GM12874 (cell line): Measurements from ENCODE around the gene BIN1.

Experiments used
- TF ChIP-seq, protein P1 (sequence below): IDR thresholded peaks from 2 replicates; pipeline ENCODE4 v1.5.1; 2011; ENCODE audit warnings: low read depth, mild to moderate bottlenecking, control low read depth, low read length, moderate library complexity; ENCODE audit not compliant: insufficient read depth

BIN1 gene

DNA sequence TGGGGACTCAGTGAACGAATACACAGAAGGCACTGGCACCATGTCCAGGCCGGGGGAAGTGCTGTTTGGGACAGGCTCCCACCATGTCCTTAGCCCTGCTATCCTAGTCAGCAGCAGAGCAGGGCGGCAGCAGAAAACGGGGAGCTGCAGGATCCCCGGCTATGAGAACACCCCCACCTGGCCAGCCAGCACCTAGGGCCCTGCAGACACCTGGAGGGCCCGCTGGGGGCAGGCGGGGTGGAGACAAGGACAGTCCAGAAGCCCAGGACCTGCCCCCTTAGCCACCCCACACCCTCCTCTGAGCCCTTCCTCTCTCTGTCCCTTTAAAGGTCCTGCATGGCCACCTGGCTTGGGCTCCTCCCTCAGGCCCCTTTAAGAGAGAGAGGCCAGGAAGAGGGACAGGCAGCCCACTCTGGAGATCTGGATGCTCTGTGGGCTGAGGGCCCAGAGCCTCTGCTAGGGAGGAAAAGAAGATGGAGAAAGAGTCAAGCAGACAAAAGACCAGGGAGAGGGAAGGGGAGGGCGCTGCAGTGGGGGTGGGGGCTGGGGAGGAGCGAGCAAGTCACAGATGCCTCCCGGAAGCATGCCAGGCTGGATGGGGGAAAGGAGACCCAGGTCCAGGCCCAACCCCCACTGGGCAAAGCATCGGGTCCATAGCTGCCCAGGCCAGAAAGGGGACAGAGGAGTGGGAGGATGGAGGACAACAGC is 48.6 kb downstream of the BIN1 start:
- TF ChIP-seq, protein P1, sequence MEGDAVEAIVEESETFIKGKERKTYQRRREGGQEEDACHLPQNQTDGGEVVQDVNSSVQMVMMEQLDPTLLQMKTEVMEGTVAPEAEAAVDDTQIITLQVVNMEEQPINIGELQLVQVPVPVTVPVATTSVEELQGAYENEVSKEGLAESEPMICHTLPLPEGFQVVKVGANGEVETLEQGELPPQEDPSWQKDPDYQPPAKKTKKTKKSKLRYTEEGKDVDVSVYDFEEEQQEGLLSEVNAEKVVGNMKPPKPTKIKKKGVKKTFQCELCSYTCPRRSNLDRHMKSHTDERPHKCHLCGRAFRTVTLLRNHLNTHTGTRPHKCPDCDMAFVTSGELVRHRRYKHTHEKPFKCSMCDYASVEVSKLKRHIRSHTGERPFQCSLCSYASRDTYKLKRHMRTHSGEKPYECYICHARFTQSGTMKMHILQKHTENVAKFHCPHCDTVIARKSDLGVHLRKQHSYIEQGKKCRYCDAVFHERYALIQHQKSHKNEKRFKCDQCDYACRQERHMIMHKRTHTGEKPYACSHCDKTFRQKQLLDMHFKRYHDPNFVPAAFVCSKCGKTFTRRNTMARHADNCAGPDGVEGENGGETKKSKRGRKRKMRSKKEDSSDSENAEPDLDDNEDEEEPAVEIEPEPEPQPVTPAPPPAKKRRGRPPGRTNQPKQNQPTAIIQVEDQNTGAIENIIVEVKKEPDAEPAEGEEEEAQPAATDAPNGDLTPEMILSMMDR: no peak

- TF ChIP-seq, protein P1: no peak
Observed at GRCh38 chr2:127057371-127058245, 49.3 kb downstream of the BIN1 start.

- TF ChIP-seq, protein P1: no peak
Observed at GRCh38 chr2:127056631-127057370, 50.2 kb downstream of the BIN1 start.

- TF ChIP-seq, protein P1: no peak
Observed at GRCh38 chr2:127056086-127056485, 50.9 kb downstream of the BIN1 start.

- TF ChIP-seq, protein P1: no peak
Observed at GRCh38 chr2:127055786-127056076, 51.2 kb downstream of the BIN1 start.

DNA sequence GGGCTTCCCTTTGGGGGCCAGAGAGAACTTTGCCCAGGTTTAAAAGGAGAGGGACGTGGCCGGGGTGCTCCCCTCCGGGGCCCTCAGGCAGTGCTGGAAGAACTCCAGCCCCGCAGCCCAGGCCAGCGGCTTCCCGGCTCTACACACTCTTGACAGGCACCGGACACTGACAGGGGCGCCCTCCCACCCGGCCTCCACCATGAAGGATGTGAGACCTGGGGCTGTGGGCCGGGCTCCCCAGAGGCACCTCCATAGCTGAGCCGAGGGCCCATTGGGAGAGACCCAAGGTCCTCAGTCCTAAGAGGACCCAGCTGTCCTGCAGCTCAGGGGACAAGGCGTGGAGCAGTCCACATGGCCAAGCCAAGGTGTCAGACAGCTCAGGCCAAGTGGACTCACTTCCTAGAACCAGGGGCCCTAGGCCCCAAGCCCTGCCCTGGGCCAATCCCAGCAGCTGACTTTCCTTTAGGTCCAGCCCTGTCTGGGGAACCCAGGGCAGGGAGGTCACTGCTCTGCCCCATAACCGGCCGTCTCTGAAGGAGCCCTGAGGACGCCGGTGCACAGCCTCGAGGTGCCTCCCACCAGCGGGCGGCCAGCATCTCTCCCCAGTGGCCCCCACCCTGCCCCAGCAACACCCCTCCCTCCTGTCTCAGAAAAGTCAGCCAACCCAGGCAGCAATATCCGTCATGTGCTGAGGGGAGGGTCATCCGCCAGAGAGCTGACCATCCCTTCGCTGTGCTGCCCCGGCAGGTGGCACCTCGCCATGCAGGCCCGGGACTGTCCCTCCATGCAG is 51.8 kb downstream of the BIN1 start:
- TF ChIP-seq, protein P1: no peak
